OCI-M2 (cell line): Measurements from ENCODE around the gene NME4.
A peak's percentile ranks its signal among the peaks of the same experiment; 100 is the strongest.

Experiments
- DNase-seq: peaks from one replicate; lab custom pipeline; 2025; ENCODE audit not compliant: unreplicated experiment; lab: John Stamatoyannopoulos, UW

NME4 gene

DNA sequence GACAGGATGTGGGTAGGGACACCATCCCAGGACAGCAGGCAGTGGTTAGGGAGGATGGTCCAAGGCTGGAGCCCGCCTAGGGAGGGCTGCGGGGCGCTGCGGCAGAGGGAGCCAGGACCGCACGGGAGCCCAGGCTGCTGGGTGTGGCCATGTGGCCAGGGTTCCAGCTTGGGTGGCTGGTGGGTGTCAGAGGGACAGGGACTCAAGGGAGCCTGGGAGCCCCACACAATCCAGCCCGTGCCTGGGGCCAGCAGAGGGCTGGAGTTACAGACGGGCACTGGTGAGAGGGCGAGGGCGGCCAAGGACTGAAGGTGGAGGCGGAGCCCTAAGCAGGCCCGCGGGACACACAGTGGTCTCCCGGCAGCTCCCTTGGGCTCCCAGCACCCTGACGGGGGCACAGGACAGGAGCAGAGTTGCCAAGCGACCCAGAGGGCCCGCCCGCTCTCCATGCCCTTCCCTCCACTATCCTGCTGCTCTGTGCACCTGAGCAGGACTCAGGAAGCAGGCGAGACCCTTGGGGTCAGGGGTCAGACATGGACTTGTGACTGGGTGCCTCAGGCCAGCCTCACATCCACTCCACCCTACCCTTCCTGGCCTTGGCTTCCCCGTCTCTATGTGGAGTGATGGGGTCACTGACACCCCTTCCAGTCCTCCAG, 33.8 kb upstream of the NME4 start:
- DNase-seq: no peak

DNA sequence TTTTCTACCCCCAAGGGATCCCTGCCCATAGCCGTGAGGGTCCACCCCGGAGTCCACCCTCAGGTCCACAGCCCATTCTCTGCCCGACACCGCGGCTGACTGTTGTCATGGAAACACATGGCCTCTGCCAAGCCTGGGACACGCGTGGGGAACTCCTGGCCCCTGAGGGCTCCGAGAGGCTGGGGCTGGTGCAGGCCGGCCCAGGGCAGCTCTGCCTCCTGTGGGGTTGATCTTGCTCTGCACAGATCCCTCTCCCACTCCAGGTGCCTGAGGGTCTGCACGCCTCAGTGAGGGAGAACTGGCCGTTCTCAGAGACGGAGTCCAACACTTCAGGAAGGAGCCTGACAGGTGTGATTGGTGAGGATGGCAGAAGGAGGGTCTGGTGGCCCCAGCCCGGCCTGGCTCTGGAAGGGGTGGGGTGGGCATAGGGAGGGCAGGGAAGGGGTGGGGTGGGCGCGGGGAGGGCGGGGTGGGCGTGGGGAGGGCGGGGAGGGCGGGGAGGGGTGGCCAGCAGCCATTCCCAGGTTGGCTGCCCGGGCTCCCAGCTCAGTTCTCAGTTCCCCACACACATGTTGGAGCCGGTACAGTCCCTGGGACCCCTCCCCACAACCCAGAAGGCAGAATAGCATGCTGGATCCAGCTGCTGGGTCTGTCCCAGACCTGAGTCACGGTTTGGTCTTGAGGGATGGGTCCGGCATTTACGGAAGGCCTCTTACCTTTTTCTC, 33.1 kb upstream of the NME4 start:
- no peak for DNase-seq

DNA sequence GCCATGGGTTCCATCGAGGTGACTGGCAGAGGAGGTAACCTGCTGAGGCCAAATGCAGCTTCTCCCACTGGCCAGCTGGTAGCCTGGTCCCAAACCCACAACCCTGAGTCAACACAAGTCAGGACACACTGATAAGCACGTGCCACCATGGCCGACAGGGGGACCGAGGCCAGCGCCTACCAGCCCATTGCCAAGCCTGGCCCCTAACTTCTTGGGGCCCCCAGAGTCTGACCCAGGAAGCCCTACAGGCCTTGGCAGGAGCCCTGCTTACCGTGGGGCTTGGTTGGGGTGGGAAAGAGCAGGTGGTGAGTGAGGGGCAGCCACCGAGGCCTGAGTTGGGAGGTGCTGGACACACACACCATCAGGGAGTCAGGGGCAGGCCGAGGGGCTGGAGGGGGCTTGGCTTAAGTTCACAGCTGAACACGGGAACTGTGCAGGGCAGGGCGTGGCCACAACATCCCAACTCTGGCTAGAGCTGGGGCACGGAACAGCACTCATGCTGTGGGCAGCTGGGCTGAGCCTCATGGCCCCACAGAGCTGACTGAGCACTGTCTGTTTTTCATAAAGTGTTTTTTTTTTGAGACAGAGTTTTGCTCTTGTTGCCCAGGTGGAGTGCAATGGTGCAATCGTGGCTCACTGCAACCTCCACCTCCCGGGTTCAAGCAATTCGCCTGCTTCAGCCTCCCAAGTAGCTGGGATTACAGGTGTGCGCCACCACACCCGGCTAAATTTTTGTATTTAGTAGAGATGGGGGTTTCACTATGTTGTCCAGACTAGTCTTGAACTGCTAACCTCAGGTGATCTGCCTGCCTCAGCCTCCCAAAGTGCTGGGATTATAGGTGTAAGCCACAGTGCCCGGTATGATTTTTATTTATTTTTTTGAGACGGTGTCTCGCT, 32.2 kb upstream of the NME4 start:
- no peak for DNase-seq

DNA sequence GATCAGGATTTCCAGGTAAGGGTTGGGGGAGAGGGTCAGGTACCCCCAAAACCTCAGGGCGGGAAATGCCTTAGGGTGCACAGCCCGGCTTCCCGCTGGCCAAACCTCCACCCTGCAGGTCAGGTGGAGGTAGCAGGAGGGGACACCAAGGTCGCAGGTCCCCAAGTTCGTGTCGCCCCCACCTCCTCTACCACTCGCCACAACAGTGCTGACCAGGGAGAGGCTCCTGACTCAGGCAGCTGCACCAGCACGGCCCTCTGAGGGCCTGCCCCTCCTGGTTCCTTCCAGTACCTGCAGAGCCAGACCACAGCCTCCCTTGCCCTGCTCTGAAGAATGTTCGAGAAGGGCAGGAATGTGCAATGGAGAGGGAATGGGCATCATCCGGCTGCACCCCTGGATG, 30.5 kb upstream of the NME4 start:
- no peak for DNase-seq

DNA sequence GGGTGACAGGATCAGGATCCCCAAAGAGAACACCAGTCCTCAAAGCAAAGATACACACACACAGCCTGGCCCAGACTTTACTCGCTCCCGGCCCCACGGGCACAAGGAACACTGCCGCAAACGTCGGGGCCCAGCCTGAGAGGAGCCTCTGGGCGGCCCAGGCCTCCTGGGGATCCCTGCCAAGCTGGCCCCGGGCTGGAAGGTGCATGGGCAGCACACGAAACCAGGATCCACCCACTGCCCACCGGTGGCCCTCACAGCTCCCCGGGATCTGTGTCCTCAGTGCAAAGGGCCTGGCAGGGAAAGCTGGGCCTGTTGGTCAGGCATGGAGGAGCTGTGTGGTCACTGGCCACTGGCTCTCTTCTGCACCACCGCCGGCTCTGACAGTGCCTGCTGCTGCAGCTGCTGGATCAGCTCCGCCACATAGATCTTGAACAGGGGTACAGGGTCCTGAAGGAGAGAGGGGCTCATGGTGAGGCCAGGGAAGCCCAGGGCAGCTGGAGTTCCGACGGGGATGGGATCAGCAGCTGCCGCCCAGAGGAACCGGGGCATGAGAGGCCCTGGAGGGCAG, 29.6 kb upstream of the NME4 start:
- DNase-seq: no peak

DNA sequence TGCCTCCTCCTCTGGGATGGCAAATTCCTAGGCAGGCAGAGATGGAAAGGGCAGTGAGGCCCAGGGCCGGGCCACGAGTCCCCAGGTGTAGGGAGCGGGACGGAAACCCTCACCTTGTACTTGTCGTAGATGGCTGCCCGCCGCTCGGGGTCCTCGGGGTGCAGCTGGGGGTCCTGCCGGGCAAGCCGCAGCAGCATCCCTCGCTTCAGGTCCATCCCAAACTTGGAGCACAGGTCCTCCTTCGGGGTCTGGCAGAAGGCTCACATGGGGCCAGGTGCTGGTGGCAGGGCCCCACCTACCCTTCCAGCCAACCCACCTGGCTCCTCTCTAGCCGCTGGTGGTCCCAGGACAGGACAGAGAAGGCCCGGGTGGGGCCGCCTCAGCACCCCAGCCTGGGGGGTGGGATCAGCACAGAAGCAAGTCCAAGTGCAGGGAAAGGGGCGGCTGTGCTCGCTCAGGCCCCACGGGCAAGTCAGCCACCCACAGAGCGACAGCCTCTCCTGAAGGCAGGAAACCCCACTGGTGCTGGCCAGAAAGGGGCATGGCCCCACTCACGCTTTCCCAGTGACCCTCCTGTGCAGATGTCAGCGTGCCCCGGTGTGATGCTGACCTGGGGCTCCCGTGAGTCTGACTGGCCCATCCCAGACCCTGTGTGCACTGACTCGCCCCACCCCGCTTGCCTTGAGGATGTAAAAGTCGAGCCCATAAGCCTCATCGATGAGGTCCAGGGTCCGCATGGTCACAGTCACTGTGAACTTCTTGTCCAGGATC, 28.4 kb upstream of the NME4 start:
- DNase-seq: no peak

DNA sequence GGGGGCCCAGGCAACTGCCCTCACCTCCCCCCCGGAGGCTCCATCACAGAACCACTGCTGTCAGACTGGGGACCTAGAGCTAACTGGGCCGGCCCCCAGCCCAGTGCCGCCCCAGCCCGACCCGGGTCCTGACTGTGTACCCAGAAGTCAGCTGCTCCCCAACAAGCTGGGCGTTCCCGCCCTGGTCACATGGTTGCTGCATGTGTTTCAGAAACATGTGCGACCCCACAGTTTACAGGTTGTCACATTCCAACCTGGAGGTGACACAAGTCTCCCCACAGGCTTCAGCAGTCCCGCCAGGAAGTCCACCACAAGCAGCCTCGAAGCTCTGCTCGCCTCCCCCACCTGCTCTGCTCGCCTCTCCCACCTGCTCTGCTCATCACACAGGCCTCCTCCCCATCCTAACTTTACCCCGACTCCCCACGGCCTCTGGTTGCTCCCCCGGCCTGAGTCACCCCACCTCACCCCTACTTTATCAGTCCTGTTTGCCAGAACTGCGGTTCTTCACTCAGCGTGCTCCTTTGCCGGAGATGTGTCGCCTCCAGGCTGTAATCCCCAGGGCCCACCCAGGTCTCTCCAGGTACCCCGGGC, 27.6 kb upstream of the NME4 start:
- no peak for DNase-seq

DNA sequence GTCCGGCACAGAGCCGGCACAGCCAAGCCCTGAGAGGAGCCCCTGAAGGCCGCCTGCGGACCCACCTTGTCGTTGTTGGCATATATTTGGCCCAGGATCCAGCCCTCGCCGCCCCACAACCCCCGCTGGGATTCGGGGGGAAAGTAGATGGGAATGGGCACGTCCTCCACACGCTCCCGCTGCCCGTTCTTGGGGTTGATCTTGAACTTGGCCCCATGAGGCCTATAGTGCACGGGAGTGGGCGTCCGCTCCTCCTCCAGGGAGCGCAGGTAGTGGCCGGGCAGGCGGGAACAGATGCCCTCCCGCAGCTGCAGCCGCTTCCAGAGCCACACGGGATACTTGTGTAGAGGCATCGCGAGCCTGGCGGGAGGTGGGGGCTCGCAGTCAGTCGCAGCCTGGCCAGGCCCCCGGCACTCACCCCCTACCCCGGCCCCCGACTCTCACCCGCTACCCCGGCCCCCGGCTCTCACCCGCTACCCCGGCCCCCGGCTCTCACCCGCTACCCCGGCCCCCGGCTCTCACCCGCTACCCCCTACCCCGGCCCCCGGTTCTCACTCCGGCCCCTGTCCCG, 27.0 kb upstream of the NME4 start:
- no peak for DNase-seq

DNA sequence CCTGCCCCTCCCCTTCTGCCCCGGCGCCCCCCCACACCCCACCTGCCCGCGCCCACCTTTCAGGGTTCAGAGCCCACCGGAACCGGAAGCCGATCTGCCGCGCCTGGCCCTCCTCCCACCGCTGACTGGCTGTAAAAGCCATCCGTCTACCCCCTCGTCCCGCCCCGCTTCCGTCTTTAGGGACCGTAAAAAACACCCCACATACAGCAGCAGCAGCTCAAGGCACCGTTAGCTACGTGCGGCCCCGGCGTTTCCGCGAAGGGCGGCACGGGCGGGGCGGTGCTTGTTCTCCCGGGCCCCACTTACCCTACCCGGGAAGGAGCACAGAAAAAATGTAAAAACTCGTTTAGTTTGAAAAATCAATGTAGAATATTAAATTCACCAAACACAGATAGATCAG, 26.6 kb upstream of the NME4 start, which contains the start of gene MRPL28:
MRPL28 (minus strand) TSS at position 96 of the 400 bp plus-strand sequence. CDS start 320 bp downstream, outside the sequence.
- peak; percentile 77 for DNase-seq

DNA sequence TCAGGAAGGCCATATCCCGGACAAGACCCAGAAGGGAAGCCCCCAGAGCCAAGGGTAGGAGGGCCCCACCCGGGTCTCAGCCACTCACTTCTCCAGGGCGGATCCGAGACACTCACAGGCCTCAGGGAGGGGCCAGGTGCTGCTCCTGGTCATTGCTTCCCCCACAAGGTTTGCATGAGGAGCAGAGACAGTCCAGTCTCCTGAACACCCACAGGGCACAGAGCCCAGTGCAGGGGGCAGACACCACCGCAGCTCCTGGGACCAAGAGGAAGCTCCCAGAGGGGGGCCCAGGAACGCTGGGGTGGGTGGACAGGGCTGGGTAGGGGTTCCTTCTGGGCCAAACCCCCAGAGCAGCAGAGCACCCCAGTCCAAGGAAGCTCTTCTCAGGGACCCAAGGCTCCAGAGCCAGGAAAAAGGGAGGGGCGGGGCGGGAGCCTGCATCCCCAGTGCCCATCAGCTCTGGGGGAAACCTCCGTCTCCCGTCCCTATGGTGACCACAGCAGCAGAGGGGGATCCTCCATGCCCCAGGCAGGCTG, 26.0 kb upstream of the NME4 start:
- no peak for DNase-seq

DNA sequence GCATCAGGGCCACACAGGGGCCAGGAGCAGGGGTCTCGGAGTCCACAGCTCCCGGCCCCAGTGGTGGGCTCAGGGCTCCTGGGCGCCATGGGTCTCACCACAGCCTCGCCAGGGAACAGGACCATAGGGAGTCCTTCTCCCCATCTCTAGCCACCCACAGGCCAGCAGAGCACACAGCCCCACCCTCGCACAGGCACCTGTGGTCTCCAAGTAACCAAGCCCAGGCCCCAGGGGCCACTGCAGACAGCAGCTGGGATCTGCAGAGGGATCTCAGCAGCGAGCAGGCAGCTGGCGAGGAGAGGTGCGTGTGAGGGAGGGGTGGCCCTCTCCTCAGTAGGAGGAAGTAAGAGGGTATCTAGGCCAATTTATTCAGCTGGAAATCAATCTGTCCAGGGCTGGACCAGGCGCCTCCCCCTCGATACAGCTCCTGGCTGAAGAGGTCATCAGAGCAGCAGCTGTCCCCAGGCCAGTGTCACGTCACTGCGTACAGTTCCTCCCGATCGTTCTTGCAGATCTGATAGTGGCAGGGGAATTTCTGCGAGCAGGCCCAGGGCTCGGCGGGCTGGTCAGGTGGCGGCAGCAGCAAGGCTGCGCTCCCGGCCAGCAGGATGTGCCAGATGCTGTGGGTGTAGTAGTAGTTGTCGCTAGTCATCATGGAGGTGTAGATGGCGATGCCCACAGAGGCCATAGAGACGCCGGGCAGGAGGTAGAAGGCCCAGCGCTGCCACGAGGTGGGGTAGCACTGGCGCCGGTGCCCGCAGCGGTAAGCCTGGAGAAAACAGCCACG, 25.3 kb upstream of the NME4 start:
- no peak for DNase-seq

DNA sequence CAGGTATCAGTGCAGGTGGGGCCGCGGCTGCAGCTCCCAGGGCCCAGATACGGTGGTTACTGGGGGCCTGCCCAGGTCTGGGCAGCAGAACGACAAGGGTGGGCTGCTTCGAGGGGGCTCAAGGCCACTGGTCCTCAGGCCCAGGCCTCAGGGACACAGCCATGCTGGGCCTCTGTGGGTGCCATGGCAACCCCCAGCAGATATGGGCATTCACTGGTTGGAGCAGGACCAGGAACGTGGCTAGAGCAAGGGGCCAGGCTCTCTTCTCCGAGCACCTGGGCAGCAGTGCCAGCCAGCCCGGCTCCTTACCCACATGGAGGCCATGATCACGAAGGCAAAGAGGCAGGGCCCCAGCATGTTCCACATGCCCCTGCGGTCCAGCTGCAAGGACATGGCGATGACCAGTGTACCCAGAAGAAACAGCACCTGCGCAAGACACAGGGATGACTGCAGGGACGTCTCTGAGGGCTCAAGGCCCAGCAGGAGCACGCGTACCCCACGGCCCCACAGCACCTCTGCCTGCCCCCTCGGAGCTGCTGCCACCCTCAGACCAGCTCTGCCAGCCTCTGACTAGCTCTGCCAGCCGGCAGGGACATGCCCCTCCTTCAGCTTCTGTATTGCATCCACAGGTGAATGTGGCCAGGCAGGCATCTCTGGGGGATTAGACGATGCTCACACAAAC, 24.6 kb upstream of the NME4 start:
- no peak for DNase-seq

DNA sequence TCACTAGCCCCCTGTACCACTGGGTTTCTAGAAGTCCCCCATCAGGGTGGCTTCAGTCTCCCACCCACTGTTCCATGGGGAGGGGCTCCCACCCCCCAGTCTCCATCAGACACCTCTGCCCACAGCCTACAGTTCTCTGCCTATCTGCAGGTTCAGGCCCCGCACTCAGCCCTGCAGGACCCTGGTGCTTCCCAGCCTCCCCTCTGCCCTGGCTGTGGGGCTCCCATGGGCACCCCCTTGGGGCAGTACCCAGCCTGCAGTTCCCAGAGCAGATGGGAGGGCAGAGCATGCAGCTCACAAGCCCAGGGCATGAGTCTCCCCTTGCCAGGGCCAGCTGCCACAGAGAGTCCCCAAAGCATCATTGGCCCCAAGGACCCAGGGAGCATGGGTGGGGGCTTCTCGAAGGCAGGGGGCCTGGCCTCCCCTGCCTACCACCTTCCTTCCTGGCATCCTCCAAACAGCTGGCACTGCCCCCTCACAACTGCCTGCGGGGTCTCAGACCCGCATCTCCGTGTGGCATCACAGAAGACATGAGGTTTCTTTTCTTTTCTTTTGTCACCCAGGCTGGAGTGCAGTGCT, 23.9 kb upstream of the NME4 start:
- DNase-seq: no peak

DNA sequence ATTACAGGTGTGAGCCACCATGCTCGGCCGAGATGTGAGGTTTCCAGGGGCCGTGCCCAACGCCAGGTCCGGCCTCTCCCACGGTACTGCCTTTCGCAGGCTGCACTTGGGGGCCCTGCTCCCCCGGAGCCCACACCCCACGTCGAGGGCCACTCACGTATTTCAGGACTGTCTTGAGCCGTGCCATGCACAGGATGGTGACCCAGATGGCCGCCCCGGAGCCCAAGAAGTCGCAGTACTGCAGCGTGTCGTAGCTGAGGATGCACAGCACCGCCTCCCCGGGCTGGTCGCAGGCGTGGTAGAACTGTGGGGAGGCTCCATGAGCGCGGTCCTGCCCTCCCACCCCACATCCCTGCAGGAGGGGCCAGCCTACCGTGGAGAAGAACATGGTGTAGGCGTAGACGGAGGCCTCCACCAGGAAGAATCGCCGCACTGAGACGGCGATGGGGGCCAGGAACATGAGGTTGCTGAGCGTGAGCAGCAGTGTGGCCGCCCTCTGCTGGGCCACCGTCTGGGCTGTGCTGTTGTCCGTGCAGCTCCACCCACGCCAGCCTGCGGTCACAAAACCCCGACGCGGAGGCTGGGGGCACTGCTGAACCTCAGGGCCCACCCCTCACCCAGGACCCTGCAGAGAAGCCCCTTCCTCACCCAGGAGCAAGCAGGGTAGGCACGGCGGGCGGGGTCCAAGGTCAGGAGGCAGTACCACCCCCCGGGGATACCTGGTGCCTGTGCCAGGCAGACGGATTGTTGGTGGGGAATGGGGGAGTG, 23.0 kb upstream of the NME4 start:
- DNase-seq: no peak

DNA sequence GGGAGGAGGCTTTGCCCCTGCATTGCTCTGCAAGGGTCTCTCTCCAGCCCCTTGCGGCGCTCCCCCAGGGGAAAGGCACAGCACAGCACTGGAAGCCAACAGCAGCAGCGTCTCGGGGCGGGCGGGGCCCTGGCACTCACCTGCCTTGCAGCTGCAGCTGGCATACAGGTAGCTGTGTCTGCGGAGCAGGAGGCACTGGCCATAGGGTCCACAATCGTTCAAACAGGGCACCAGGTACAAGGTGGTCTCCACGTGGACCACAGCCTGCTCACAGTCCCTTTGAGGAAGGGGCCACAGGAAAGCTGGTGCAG, 22.4 kb upstream of the NME4 start:
- no peak for DNase-seq

DNA sequence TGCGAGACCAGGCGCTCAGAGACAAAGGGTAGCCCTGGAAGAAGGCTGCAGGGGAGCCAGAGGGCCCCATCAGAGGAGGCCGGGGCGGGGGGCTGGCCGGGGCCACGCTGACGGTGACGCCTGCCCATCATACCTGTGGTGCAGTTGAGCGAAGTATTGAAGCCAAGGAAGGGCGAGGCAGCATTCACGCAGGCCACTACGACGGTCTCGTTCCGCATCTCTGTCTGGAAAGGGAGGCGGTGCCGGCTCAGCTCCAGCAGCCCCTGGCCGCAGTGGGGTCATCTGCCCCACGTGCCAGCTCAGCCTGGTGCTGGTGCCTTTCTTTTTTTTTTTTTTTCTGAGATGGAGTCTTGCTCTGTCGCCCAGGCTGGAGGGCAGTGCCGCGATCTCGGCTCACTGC, 21.8 kb upstream of the NME4 start:
- DNase-seq: no peak
